Colonic mucosa (tissue), 4 donors: ENCODE results near the gene RO60. TPM values are rescaled to one million over a fixed set of nuclear protein-coding genes. Genes with fewer than 3 reads are reported as not detected.

Source experiments
- DNase-seq: peaks from one replicate; pipeline ENCODE4 v3.0.0-alpha.2; 2020
- H3K27ac ChIP-seq: fragments of 200-600 bp; one replicate; pipeline ENCODE4 v1.8.0; 2021
- H3K27me3 ChIP-seq: fragments of 200-600 bp; one replicate; pipeline ENCODE4 v1.8.0; 2021
- H3K36me3 ChIP-seq: fragments of 200-600 bp; one replicate; pipeline ENCODE4 v1.8.0; 2021
- H3K4me1 ChIP-seq: fragments of 200-600 bp; one replicate; pipeline ENCODE4 v1.8.0; 2021; ENCODE audit warnings: mild to moderate bottlenecking
- H3K4me3 ChIP-seq: fragments of 200-600 bp; one replicate; pipeline ENCODE4 v1.8.0; 2021
- H3K9ac ChIP-seq, 2 donors: one replicate each; pipeline ENCODE4 v1.7.0; 2013; ENCODE audit warnings: control low read depth in 2 of 2, low read depth in 2 of 2, low read length in 2 of 2
- H3K9me3 ChIP-seq: fragments of 200-600 bp; one replicate; pipeline ENCODE4 v1.8.0; 2021
- CTCF ChIP-seq: fragments of 200-600 bp; IDR thresholded peaks from one replicate; pipeline ENCODE4 v1.8.0; 2022; ENCODE audit warnings: antibody characterized with exemption, mild to moderate bottlenecking
- intact Hi-C: fragments of 100-400 bp; cut with DNase I; formaldehyde crosslinking; loops from one replicate; pipeline ENCODE4 v1.14.1; 2022
- total RNA-seq, 2 donors: library from RNA; stranded (reverse); fragmentation: NEBNext Ultra II Directional in 1 of 2; extraction: Animal tissue kit (Norgen Biotek cat#: 25700) in 1 of 2; gene quantifications; one replicate each; pipeline ENCODE4 v1.2.1, GENCODE V29; 2021
- donor health status: healthy.
- donor health status: DM: no; HTN: no; CAD: no.
- donor health status: DM: no; HTN: no; CAD: no.

Gene RO60
- total RNA-seq, 2 donors from 2014 or later, result 47.6 to 55.9 TPM

GRCh38 chr1:193054169-193054675 is 5.2 kb upstream of the RO60 start:
- Histone ChIP-seq H3K27ac (no peak overlapping the region), H3K4me3 (no peak overlapping the region), H3K9me3 (no peaks in the 10 kb centered on the region), H3K4me1 (no peaks in the 10 kb centered on the region), H3K9ac (no peak overlapping the region), H3K27me3 (no peaks in the 10 kb centered on the region), H3K36me3 (no peaks in the 10 kb centered on the region)
- DNase-seq, result no peak
- intact Hi-C loops, result no loop called here
- TF ChIP-seq CTCF, result no peak

DNA sequence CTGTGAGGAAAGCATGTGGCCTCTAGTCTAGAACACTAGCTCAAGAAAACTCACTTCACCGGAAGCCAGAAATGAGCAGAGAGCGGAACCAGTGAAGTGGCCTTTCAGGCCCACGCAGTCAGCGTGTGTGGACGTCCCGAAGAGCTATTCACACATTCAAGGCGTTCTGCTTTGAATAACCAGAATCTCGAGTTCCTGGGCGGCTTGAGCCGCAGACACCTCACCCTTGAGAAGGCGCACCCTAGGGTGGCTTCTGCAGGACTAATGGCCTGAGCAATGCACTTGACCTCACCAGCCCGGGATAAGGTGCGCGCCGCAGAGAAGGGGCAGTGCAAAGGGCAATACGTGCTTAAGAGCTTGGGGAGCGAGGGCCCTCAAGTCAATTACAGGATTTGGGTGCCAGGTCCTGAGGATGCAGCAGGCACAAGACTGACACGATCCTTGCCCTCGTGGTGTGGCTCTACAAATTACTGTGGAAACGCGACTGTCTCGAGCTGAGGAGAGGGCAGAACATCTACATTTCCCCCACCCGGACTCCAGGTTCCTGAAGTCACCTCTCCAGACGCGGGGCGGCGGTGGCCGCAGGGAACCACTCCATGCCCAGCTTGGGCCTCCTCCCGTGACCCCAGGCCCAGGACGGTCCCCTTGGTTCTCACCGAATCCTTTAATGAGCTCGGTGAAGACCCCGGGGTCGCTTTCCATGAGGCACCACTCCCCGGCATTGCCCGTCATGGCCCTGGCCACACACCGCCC is 707 bp upstream of the RO60 start:
- intact Hi-C loops, result no loop called here
- peak; percentile 63 for DNase-seq
- H3K9me3 ChIP-seq, result no peaks in the 10 kb centered on the region
- peak overlapping the region; percentile 90 to 98 for H3K9ac ChIP-seq
- peak overlapping the region; percentile 98 for H3K27ac ChIP-seq
- peaks cover 8% of the 10 kb centered on the region for H3K4me1 ChIP-seq
- TF ChIP-seq CTCF, result no peak
- H3K4me3 ChIP-seq, result peak overlapping the region; percentile 66
- no peaks in the 10 kb centered on the region for H3K27me3 ChIP-seq
- H3K36me3 ChIP-seq, result no peaks in the 10 kb centered on the region

GRCh38 chr1:193060115-193060403 is 647 bp downstream of the RO60 start:
- Histone ChIP-seq H3K27me3 (no peaks in the 10 kb centered on the region), H3K4me1 (peaks cover 8% of the 10 kb centered on the region), H3K9ac (peak overlapping the region; percentile 85 to 98), H3K9me3 (no peaks in the 10 kb centered on the region), H3K27ac (peak overlapping the region; percentile 98), H3K36me3 (no peaks in the 10 kb centered on the region), H3K4me3 (peak overlapping the region; percentile 66)
- no peak for DNase-seq
- TF ChIP-seq CTCF, result no peak
- intact Hi-C loops, result no loop called here

- TF ChIP-seq CTCF, result no peak
- Histone ChIP-seq H3K27me3 (no peaks in the 10 kb centered on the region), H3K4me3 (peak overlapping the region; percentile 66), H3K4me1 (peaks cover 8% of the 10 kb centered on the region), H3K27ac (peak overlapping the region; percentile 98), H3K36me3 (no peaks in the 10 kb centered on the region), H3K9me3 (no peaks in the 10 kb centered on the region), H3K9ac (peak overlapping the region in 1 of 2 donors; percentile 98)
- DNase-seq, result no peak
- intact Hi-C loops, result no loop called here
Observed at GRCh38 chr1:193060406-193060805, 994 bp downstream of the RO60 start.

- Histone ChIP-seq H3K9me3 (no peaks in the 10 kb centered on the region), H3K9ac (no peak overlapping the region), H3K4me1 (peaks cover 8% of the 10 kb centered on the region), H3K36me3 (no peaks in the 10 kb centered on the region), H3K27ac (no peak overlapping the region), H3K27me3 (no peaks in the 10 kb centered on the region), H3K4me3 (no peak overlapping the region)
- no peak for TF ChIP-seq CTCF
- DNase-seq, result no peak
- intact Hi-C loops, result no loop called here
Observed at GRCh38 chr1:193060938-193061337, 1.5 kb downstream of the RO60 start.
